ENCODE data around the gene NFIC. TPM values are rescaled to one million over a fixed set of nuclear protein-coding genes. Genes with fewer than 3 reads are reported as not detected.

Gene NFIC
- total RNA-seq, 4 donors from 2014 or later, result 102 to 236 (median 158) TPM

- WGBS, 2 donors, result 54 to 57% methylated on average over 15 of the region's 15 CpGs
- peak in 1 of 2 donors; percentile 91 for DNase-seq (ENCODE audit: low spot score in 2 of 2)
- TF ChIP-seq CTCF (IDR thresholded peaks at IDR 0.05), result no peak
- no peak for TF ChIP-seq POLR2A (IDR thresholded peaks at IDR 0.05)
- intact Hi-C loops (cut with DNase I; ENCODE audit: low total_unique reads), result no loop called here
- no peak overlapping the region for H3K4me3 ChIP-seq (ENCODE audit: low read depth, poor library complexity, severe bottlenecking)
Observed at GRCh38 chr19:3335431-3336350, 30.7 kb upstream of the NFIC start.

- intact Hi-C loops (cut with DNase I; ENCODE audit: low total_unique reads), result no loop called here
- H3K4me3 ChIP-seq (ENCODE audit: low read depth, poor library complexity, severe bottlenecking), result no peak overlapping the region
- 26 to 29% methylated on average over 5 of the region's 5 CpGs for WGBS, 2 donors
- TF ChIP-seq POLR2A (IDR thresholded peaks at IDR 0.05) (no peak), CTCF (IDR thresholded peaks at IDR 0.05) (no peak)
- DNase-seq (ENCODE audit: low spot score in 2 of 2), result no peak
Observed at GRCh38 chr19:3336351-3336679, 30.1 kb upstream of the NFIC start.

GRCh38 chr19:3336680-3337523, 29.5 kb upstream of the NFIC start:
- intact Hi-C loops (cut with DNase I; ENCODE audit: low total_unique reads), result no loop called here
- DNase-seq (ENCODE audit: low spot score in 2 of 2), result peak; percentile 77 to 97
- no peak for TF ChIP-seq CTCF (IDR thresholded peaks at IDR 0.05)
- TF ChIP-seq POLR2A (IDR thresholded peaks at IDR 0.05), result no peak
- WGBS, 2 donors, result 18 to 28% methylated on average over 16 to 20 of the region's 22 CpGs
- H3K4me3 ChIP-seq (ENCODE audit: low read depth, poor library complexity, severe bottlenecking), result no peak overlapping the region

GRCh38 chr19:3338541-3339181, 27.7 kb upstream of the NFIC start:
- H3K4me3 ChIP-seq (ENCODE audit: low read depth, poor library complexity, severe bottlenecking), result no peak overlapping the region
- 22 to 34% methylated on average over 12 of the region's 12 CpGs for WGBS, 2 donors
- peak in 1 of 2 donors; percentile 90 for DNase-seq (ENCODE audit: low spot score in 2 of 2)
- intact Hi-C loops (cut with DNase I; ENCODE audit: low total_unique reads), result no loop called here
- TF ChIP-seq POLR2A (IDR thresholded peaks at IDR 0.05) (no peak), CTCF (IDR thresholded peaks at IDR 0.05) (no peak)

- no peak overlapping the region for H3K4me3 ChIP-seq (ENCODE audit: low read depth, poor library complexity, severe bottlenecking)
- WGBS, 2 donors, result 70 to 85% methylated on average over 11 of the region's 11 CpGs
- TF ChIP-seq CTCF (IDR thresholded peaks at IDR 0.05) (no peak), POLR2A (IDR thresholded peaks at IDR 0.05) (no peak)
- DNase-seq (ENCODE audit: low spot score in 2 of 2), result no peak
- intact Hi-C loops (cut with DNase I; ENCODE audit: low total_unique reads), result no loop called here
Observed at GRCh38 chr19:3340340-3340739, 26.0 kb upstream of the NFIC start.
